ENCODE results near the gene SND1.
"Not testable (repeated sequence)": the region's sequence is repeated elsewhere in the genome, so short reads cannot be mapped to it uniquely, and the experiment has no call there.

Gene SND1

GRCh38 chr7:127837816-127838410 is 185.9 kb downstream of the SND1 start:
- not testable (repeated sequence) for DNase-seq

- no peak for DNase-seq
These were observed 186.9 kb downstream of the SND1 start for GRCh38 chr7:127838816-127839415.

GRCh38 chr7:127840226-127840951 is 188.4 kb downstream of the SND1 start:
- DNase-seq: no peak

GRCh38 chr7:127844165-127844564 is 192.2 kb downstream of the SND1 start:
- DNase-seq: no peak

- DNase-seq: no peak
These were observed 192.8 kb downstream of the SND1 start for GRCh38 chr7:127844707-127845331.

- DNase-seq: peak; percentile 58
These were observed 193.7 kb downstream of the SND1 start for GRCh38 chr7:127845522-127846214.

GRCh38 chr7:127847641-127848040 is 195.6 kb downstream of the SND1 start:
- DNase-seq: no peak

GRCh38 chr7:127848241-127848640 is 196.2 kb downstream of the SND1 start:
- DNase-seq: no peak

- DNase-seq: no peak
These were observed 198.2 kb downstream of the SND1 start for GRCh38 chr7:127850195-127850594.

- DNase-seq: no peak
These were observed 202.4 kb downstream of the SND1 start for GRCh38 chr7:127854383-127854782.

- DNase-seq: no peak
These were observed 205.5 kb downstream of the SND1 start for GRCh38 chr7:127857464-127857841.

- DNase-seq: no peak
These were observed 206.3 kb downstream of the SND1 start for GRCh38 chr7:127858091-127858914.

GRCh38 chr7:127858915-127859189 is 206.9 kb downstream of the SND1 start:
- no peak for DNase-seq

GRCh38 chr7:127859330-127859729 is 207.3 kb downstream of the SND1 start:
- no peak for DNase-seq

GRCh38 chr7:127862525-127862924 is 210.5 kb downstream of the SND1 start:
- DNase-seq: no peak

- DNase-seq: no peak
These were observed 211.1 kb downstream of the SND1 start for GRCh38 chr7:127863082-127863481.

GRCh38 chr7:127865466-127865865 is 213.5 kb downstream of the SND1 start:
- no peak for DNase-seq

GRCh38 chr7:127870231-127870907 is 218.4 kb downstream of the SND1 start:
- no peak for DNase-seq

- DNase-seq: no peak
These were observed 219.2 kb downstream of the SND1 start for GRCh38 chr7:127871226-127871625.

GRCh38 chr7:127872122-127872521 is 220.1 kb downstream of the SND1 start:
- DNase-seq: no peak

GRCh38 chr7:127873151-127873550 is 221.2 kb downstream of the SND1 start:
- no peak for DNase-seq
